Measurements from ENCODE around the gene ST6GALNAC3. TPM values are rescaled to one million over a fixed set of nuclear protein-coding genes. Genes with fewer than 3 reads are reported as not detected.

The ST6GALNAC3 gene
- total RNA-seq, 1 donor from 2014 or later: 62.3 TPM

DNA sequence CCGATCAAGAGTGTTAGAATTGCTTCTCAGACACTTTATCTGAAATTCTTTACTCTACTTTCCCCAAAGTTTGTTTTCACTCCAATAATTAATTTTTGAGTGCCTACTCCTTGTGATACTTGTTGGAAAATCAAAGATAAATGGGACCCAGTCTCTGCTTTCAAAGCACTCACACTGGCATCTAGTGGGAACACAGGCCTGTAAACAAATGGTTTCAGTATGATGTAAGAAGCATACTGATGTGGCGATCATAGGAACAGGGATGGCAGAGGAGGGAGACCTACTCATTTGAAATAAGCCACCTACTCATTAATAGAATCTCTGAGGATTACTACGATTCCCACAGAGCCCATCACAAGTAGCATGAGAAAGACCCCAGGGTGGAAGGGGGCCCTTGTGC lies 519.1 kb downstream of the ST6GALNAC3 start:
- H3K4me1 Mint-ChIP-seq: peaks cover 3% of the 10 kb centered on the region
- peaks cover 38% of the 10 kb centered on the region for H3K9me3 Mint-ChIP-seq
- H3K27ac Mint-ChIP-seq: no peak overlapping the region
- peaks cover 27% of the 10 kb centered on the region for H3K36me3 Mint-ChIP-seq
- no peak overlapping the region for H3K4me3 Mint-ChIP-seq
- DNase-seq (ENCODE audit: low spot score in 2 of 2, unreplicated experiment in 2 of 2): no peak
- TF ChIP-seq, protein P1, sequence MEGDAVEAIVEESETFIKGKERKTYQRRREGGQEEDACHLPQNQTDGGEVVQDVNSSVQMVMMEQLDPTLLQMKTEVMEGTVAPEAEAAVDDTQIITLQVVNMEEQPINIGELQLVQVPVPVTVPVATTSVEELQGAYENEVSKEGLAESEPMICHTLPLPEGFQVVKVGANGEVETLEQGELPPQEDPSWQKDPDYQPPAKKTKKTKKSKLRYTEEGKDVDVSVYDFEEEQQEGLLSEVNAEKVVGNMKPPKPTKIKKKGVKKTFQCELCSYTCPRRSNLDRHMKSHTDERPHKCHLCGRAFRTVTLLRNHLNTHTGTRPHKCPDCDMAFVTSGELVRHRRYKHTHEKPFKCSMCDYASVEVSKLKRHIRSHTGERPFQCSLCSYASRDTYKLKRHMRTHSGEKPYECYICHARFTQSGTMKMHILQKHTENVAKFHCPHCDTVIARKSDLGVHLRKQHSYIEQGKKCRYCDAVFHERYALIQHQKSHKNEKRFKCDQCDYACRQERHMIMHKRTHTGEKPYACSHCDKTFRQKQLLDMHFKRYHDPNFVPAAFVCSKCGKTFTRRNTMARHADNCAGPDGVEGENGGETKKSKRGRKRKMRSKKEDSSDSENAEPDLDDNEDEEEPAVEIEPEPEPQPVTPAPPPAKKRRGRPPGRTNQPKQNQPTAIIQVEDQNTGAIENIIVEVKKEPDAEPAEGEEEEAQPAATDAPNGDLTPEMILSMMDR (IDR thresholded peaks at IDR 0.05; ENCODE audit: unreplicated experiment): no peak
- H3K27me3 Mint-ChIP-seq (ENCODE audit: low read depth): no peaks in the 10 kb centered on the region

DNA sequence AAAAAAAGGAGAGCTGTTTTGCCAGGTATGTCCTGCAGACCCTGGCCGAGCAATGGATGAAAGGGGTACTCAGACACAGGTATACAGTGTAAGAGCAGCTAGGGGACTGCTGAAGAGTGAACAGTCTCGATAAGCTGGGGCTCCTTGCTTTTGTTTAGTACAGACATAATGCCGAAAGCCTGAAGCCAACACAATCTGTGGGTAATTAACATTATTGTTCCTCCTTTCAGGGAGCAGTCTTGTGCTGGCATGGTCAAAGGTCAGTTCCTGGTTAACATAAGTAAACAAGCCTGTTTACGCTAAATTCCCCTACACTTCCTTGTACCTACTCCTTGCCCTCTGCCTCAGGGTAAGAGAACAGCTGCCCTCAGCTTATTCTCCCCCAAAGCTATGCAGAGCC lies 520.5 kb downstream of the ST6GALNAC3 start:
- DNase-seq (ENCODE audit: low spot score in 2 of 2, unreplicated experiment in 2 of 2): no peak
- Mint-ChIP-seq H3K27me3 (ENCODE audit: low read depth) (no peaks in the 10 kb centered on the region), H3K4me1 (no peaks in the 10 kb centered on the region), H3K27ac (no peak overlapping the region), H3K9me3 (peaks cover 38% of the 10 kb centered on the region), H3K36me3 (peaks cover 27% of the 10 kb centered on the region), H3K4me3 (no peak overlapping the region)
- TF ChIP-seq, protein P1 (IDR thresholded peaks at IDR 0.05; ENCODE audit: unreplicated experiment): no peak

DNA sequence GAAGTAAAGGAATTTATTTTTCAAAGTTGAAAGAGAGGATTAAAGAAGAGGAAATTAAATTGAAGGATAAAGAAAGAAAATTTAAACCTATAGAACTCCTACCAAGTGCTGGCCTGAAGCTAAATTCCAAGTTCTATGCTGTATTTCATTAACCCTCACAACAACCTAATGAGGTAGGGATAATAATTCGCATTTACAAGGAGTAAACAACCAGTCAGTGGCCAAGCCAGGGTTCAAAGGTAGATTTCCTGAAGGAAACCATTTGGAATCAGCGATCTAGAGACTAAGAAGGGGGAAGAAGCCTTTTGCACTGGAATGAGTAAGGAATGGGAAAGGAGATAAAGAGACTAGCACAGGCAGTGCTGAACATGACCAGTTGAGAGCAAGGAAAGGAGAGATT lies 526.9 kb downstream of the ST6GALNAC3 start:
- H3K9me3 Mint-ChIP-seq: peaks cover 18% of the 10 kb centered on the region

DNA sequence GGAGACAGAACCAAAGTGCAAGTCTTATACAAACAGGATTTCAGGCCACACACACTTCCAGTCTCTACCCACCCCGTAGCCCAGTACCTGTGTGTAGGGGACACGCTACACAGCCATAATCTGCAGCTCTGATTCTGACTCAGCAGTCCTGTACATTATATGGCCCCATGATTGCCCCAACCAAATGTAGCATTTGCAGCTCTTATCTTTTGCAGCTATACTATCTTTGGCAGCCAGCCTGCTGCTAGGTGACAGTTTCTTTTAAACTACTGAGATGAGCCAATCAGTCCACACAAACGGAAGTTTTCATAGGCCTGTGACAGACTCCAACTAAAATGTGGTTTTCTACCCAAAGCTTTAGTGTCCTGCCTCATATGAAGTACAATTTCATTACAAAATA lies 533.2 kb downstream of the ST6GALNAC3 start:
- Mint-ChIP-seq H3K9me3 (no peaks in the 10 kb centered on the region), H3K36me3 (no peaks in the 10 kb centered on the region), H3K4me3 (no peak overlapping the region), H3K27ac (no peak overlapping the region), H3K4me1 (no peaks in the 10 kb centered on the region), H3K27me3 (ENCODE audit: low read depth) (no peaks in the 10 kb centered on the region)
- TF ChIP-seq, protein P1 (IDR thresholded peaks at IDR 0.05; ENCODE audit: unreplicated experiment): no peak
- DNase-seq (ENCODE audit: low spot score in 2 of 2, unreplicated experiment in 2 of 2): no peak

More for the DNA sequence above, 526.9 kb downstream of the ST6GALNAC3 start:
- Mint-ChIP-seq H3K27me3 (ENCODE audit: low read depth) (no peaks in the 10 kb centered on the region), H3K27ac (no peak overlapping the region), H3K4me1 (peaks cover 9% of the 10 kb centered on the region), H3K36me3 (peaks cover 12% of the 10 kb centered on the region), H3K4me3 (no peak overlapping the region)
- no peak for DNase-seq (ENCODE audit: low spot score in 2 of 2, unreplicated experiment in 2 of 2)
- TF ChIP-seq, protein P1 (IDR thresholded peaks at IDR 0.05; ENCODE audit: unreplicated experiment): no peak

DNA sequence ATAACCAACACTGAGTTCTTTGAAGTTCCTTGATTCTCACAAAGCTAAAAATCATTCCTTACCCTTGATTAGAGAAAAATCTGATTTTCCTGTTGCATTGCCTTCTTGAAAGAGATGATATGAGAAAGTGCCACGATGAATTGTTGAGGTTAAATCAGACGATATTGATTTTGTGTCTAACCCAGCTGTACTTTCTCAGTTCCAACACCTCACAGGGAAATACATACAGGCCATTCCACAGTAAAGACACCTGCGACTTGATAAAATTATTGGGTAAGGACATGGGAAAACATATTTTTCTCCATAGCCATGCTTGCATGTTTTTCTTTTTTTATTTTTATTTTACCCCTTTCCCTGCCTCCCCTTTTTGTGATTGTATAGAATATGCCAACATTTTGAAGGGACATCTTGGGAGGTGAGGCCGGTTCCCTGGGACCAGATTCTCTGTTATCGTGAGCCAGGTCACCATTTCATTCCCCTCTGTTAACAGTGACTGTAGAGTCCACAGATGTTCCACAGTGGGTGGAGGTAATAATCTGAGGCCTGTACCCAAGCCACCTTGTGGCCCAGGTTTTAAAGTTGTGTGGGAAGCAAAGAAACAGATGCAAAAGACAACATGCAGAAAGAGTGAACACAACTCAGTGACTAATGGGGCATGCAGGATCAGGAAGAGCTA lies 537.4 kb downstream of the ST6GALNAC3 start:
- no peak overlapping the region for H3K4me3 Mint-ChIP-seq
- peaks cover 8% of the 10 kb centered on the region for H3K4me1 Mint-ChIP-seq
- no peaks in the 10 kb centered on the region for H3K27me3 Mint-ChIP-seq (ENCODE audit: low read depth)
- H3K27ac Mint-ChIP-seq: no peak overlapping the region
- DNase-seq (ENCODE audit: low spot score in 2 of 2, unreplicated experiment in 2 of 2): no peak
- TF ChIP-seq, protein P1 (IDR thresholded peaks at IDR 0.05; ENCODE audit: unreplicated experiment): no peak
- peaks cover 3% of the 10 kb centered on the region for H3K9me3 Mint-ChIP-seq
- peaks cover 3% of the 10 kb centered on the region for H3K36me3 Mint-ChIP-seq

All from mesothelial cell of epicardium (in vitro differentiated cells).